Measurements from ENCODE around the gene STAM. TPM values are rescaled to one million over a fixed set of nuclear protein-coding genes. Genes with fewer than 3 reads are reported as not detected.

Gene STAM
- total and polyA plus RNA-seq, 10 donors = 5.6 to 28.6 (median 20.3) TPM

GRCh38 chr10:17710181-17710580 lies 66.2 kb downstream of the STAM start:
- Histone ChIP-seq H3K27ac (no peak overlapping the region), H3K36me3 (peaks cover 3 to 100% (median 77%) of the 10 kb centered on the region in 6 donors), H3K4me1 (no peaks in the 10 kb centered on the region), H3K9me3 (no peaks in the 10 kb centered on the region), H3K27me3 (replicated peaks in 1 of 7) (no peaks in the 10 kb centered on the region), H3K4me3 (no peak overlapping the region)
- intact Hi-C loops (cut with DNase I; ENCODE audit: low total_unique reads) = no loop called here
- WGBS, 5 donors = 85 to 93% (median 89%) methylated on average over 4 of the region's 4 CpGs
- no peak for DNase-seq
- TF ChIP-seq CTCF (IDR thresholded peaks at IDR 0.05 in 8 of 11, conservative IDR thresholded peaks at IDR 0.05 in 3 of 11) (no peak), POLR2AphosphoS5 (IDR thresholded peaks at IDR 0.05) (no peak), POLR2A (IDR thresholded peaks at IDR 0.05) (no peak)

- WGBS, 5 donors = 94 to 99% (median 97%) methylated on average over 5 of the region's 5 CpGs
- intact Hi-C loops (cut with DNase I; ENCODE audit: low total_unique reads) = no loop called here
Measured at GRCh38 chr10:17712053-17712452, 68.1 kb downstream of the STAM start.

GRCh38 chr10:17712717-17713471 lies 68.9 kb downstream of the STAM start:
- Histone ChIP-seq H3K36me3 (peaks cover 3 to 100% (median 76%) of the 10 kb centered on the region in 6 donors), H3K9me3 (no peaks in the 10 kb centered on the region), H3K27me3 (replicated peaks in 1 of 7) (no peaks in the 10 kb centered on the region), H3K4me3 (peak overlapping the region in 1 of 8 donors; percentile 3), H3K4me1 (no peaks in the 10 kb centered on the region), H3K27ac (no peak overlapping the region)
- 86 to 91% (median 89%) methylated on average over 18 of the region's 18 CpGs for WGBS, 5 donors
- no peak for DNase-seq
- intact Hi-C loops (cut with DNase I; ENCODE audit: low total_unique reads) = no loop called here
- TF ChIP-seq POLR2AphosphoS5 (IDR thresholded peaks at IDR 0.05) = no peak
- TF ChIP-seq POLR2A (IDR thresholded peaks at IDR 0.05) = no peak
- TF ChIP-seq CTCF (IDR thresholded peaks at IDR 0.05 in 8 of 11, conservative IDR thresholded peaks at IDR 0.05 in 3 of 11) = no peak

More at GRCh38 chr10:17712053-17712452, 68.1 kb downstream of the STAM start:
- no peaks in the 10 kb centered on the region for H3K9me3 ChIP-seq
- H3K4me3 ChIP-seq = no peak overlapping the region
- H3K27ac ChIP-seq = no peak overlapping the region
- H3K27me3 ChIP-seq (replicated peaks in 1 of 7) = no peaks in the 10 kb centered on the region
- H3K4me1 ChIP-seq = no peaks in the 10 kb centered on the region
- peaks cover 3 to 100% (median 78%) of the 10 kb centered on the region in 6 donors for H3K36me3 ChIP-seq
- TF ChIP-seq POLR2AphosphoS5 (IDR thresholded peaks at IDR 0.05) (no peak), POLR2A (IDR thresholded peaks at IDR 0.05) (no peak), CTCF (IDR thresholded peaks at IDR 0.05 in 8 of 11, conservative IDR thresholded peaks at IDR 0.05 in 3 of 11) (no peak)
- DNase-seq = no peak

- Histone ChIP-seq H3K27me3 (replicated peaks in 1 of 7) (no peaks in the 10 kb centered on the region), H3K4me3 (no peak overlapping the region), H3K36me3 (peaks cover 3 to 92% (median 71%) of the 10 kb centered on the region in 6 donors), H3K9me3 (no peaks in the 10 kb centered on the region), H3K27ac (no peak overlapping the region), H3K4me1 (no peaks in the 10 kb centered on the region)
- TF ChIP-seq POLR2AphosphoS5 (IDR thresholded peaks at IDR 0.05) (no peak), POLR2A (IDR thresholded peaks at IDR 0.05) (no peak), CTCF (IDR thresholded peaks at IDR 0.05 in 8 of 11, conservative IDR thresholded peaks at IDR 0.05 in 3 of 11) (no peak)
- intact Hi-C loops (cut with DNase I; ENCODE audit: low total_unique reads) = no loop called here
- no peak for DNase-seq
- WGBS, 5 donors = 96 to 100% (median 97%) methylated on average over 10 of the region's 10 CpGs
Measured at GRCh38 chr10:17713758-17714157, 69.8 kb downstream of the STAM start.

Data from spleen (tissue), 11 donors.